HG03280 (cell line): ENCODE data around the gene VIPR1.

Source experiments
- ATAC-seq: cut with Tn5 transposase; IDR thresholded peaks from one replicate; pipeline ENCODE4 v1.9.1; 2021; ENCODE audit warnings: mild to moderate bottlenecking, moderate library complexity; ENCODE audit not compliant: unreplicated experiment

VIPR1 gene

GRCh38 chr3:42493126-42493797, 9.2 kb upstream of the VIPR1 start:
- ATAC-seq, result no peak

DNA sequence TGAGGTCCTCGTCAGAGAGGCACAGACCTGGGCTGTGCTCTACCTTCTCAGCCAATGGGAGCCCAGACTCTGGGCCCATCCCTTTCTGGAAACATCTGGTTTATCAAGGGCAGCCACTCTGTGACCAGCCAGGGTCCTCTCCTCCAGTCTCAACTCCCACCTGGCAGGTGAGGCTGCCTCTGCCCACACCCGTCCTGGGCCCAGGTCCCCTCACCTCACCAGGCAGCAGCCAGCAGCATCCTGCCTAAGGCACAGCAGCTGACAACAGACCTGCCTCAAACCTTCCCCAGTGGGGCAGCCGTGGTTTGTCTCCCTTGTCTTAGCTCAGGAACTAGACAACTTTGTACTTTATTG, 8.7 kb upstream of the VIPR1 start:
- no peak for ATAC-seq

DNA sequence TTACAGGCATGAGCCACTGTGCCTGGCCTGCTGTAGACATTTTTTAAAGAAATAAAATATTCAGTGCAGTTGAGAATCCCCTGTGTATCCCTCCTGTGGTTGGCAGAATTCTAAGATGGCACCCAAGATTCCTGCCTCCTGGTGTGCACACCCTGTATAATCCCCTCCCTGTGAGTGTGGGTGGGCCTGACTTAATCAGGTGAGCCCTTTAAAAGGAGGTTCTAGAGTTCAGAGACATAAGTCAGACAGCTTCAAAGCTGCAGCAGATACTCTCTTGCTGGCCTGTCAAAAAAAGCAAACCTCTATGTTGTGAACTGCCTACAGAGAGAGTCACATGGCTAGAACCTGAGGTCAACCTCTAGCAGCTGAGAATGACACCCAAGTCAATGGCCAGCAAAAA, 7.0 kb upstream of the VIPR1 start:
- ATAC-seq, result no peak

GRCh38 chr3:42497009-42497731, 5.3 kb upstream of the VIPR1 start:
- no peak for ATAC-seq

- ATAC-seq, result no peak
Observed at GRCh38 chr3:42498034-42498433, 4.4 kb upstream of the VIPR1 start.

- ATAC-seq, result no peak
Observed at GRCh38 chr3:42498791-42499477, 3.5 kb upstream of the VIPR1 start.

DNA sequence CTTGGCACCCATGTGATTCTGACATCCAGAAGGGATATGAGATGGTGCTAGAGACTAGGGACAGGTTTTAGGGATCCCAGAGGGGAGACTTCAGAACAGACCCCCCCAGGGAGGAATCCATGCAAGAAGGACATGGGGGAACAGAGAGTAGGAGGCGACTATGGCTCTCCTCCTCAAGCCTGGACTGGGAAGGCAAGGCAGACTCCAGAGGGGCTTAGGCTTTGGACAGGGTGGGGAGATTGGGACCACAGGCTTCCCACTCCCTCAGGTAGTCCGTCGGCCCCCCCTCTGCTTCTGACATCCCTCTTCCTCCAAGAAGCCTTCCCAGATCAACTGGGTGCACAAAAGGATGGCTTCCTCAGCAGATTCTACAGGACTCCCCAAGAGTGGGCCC, 3.0 kb upstream of the VIPR1 start:
- no peak for ATAC-seq

- ATAC-seq, result no peak
Observed at GRCh38 chr3:42500091-42500490, 2.4 kb upstream of the VIPR1 start.

- ATAC-seq, result no peak
Observed at GRCh38 chr3:42500909-42501308, 1.5 kb upstream of the VIPR1 start.

GRCh38 chr3:42501321-42501680, 1.1 kb upstream of the VIPR1 start:
- no peak for ATAC-seq

DNA sequence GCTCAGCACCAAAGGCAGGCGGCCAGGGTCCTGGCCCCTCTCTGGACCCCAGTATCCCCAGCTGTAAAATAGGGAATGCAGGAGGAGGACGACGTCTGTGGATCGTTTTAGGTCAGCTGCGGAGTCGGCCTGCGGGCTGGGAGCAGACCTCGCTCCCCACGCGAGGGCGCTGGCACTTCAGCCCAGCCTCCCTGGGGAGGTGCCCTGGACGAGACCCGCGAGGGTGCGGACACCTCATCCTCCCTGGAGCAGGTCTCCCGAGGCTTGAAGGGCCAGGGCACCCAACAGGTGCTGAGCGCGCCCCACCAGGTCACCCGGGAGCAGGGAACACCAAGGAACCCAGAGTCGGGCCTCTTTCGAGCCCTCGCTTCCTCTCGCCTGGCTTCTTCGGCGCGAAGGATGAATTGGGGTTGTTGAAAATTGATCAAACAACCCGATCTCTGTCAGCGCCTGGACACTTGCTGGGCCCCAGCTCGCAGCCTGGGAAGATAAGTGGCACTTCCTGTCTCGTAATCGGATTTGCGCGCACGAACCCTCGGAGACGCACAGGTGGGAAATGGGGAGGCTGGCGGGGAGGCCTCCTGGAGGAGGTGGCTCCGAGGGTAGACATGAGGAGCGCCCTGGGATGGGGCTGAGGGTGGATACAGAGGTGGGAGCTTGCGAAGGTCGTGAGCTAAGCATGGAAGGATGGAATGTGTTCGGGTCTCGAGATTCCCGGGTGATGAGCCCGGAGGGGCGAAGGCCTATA, 588 bp upstream of the VIPR1 start:
- ATAC-seq, result no peak

GRCh38 chr3:42503251-42503924, 945 bp downstream of the VIPR1 start:
- ATAC-seq, result no peak

GRCh38 chr3:42503957-42504333, 1.5 kb downstream of the VIPR1 start:
- ATAC-seq, result no peak

DNA sequence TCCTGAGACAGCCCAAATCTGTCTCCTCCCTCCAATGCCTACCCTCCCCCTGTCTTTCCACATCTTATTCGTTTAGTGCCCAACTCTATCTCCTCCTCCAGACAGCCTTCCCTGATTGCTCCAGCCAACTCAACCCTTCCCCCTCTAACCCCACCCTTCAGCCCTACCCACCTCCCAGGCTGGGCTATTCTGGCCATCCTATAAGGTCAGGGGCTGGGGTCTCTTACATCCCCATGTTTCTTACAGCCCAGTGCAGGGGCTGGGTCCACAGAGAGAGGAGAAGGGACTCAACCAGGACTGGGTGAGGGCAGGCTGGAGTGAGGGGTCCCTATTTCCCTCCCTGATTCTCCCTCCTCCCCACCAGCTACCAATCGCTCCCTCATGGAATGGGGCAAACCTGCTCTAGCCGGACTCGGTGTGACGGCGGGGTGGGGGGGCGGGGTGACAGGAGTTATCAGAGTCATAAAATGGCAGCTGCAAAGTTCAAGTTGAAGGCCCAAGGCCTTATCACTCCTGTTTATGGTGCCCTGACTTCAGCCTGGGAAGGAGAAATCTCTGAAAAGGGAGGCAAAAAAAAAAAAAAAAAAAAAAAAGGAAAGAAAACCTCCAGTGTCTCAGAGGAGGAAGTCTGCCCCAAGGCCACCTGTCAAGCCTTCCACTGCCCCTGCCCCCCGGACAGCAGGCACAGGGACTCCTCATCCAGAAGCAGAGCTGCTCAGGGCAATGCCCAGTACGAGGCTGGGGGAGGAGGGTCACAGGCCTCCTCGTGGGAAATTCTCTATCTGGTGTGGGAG, 2.1 kb downstream of the VIPR1 start:
- ATAC-seq, result no peak

DNA sequence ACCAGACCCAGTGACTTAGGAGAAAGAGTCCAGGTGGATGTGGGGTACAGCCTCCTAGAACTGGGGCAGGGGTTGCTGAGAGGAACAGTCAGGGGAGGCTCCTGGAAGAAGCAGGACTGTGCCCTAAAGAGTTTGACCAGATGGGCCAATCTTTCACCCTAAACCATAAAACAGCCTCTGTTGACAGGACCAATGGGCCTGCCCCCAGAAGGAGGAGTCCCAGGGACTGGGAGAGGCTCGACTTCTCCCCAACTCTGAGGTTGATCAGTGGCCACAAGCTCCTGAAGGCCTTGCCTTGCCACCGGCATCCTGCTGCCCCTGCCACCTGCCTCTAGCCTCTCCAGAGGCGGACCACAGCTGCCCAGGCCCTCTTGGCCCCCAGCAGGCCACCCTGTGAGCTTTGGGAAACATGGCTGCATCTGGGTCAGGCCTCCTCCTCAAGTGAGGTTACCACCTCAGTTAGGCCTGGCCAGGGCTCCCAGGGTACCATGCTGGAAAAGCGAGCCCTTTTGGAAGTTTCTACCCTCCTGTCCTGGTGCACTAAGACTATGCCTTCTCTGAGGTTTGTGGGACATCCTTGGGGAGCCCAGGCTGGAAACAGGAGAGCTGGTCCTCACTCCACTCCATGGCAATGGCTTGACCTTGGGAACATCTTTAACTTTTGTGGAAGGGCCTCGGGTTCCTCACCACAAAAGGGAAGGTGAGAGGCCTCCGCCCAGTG, 2.8 kb downstream of the VIPR1 start:
- ATAC-seq, result no peak

- ATAC-seq, result no peak
Observed at GRCh38 chr3:42505849-42506410, 3.5 kb downstream of the VIPR1 start.

DNA sequence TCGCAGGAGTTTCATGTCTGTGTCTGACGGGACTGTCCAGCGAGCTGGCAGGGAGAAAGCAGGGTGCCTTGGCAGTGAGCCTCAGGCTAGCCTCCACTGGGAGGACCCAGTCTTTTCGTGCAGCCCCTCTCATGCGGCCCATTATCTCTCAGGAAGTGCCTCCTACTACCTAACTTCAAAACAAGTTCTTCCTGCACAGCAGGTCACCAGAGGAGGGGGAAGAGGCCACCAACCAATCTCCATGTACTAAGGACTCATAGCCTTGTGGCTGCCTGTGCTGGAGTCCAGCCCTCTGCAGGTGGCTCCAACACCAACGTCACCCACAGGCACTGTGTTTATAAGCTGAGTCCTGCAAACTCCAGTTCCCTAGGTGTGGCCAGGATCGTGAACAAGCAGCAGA, 4.8 kb downstream of the VIPR1 start:
- no peak for ATAC-seq

- no peak for ATAC-seq
Observed at GRCh38 chr3:42507761-42508335, 5.4 kb downstream of the VIPR1 start.

GRCh38 chr3:42508562-42508961, 6.1 kb downstream of the VIPR1 start:
- no peak for ATAC-seq
